NCI-H2171 treated with DMSO at 0.1 percent for 48 hours (cell line): ENCODE measurements around the gene C3orf20.

Experiments
- DNase-seq: peaks from one replicate; lab custom pipeline; 2025; lab: John Stamatoyannopoulos, UW

Gene C3orf20

DNA sequence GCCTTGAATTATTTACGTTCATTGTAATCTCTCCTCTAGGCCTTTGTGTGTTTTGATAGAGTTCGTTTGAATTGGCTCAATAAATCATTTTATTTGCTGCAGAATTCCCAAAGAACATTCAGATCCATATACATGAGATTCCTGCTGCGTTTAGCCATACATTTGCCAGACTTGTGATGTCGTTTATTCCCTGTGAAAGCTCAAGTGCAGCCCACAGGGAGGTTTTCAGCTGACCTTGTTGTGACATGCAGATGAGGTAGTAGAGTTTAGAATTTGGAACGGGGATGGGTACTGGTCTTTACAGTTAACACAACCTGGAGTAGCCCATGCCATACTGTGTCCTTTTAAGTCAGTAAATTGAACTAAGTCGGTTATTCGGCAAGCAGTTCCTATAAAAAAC is at the start of gene C3orf20:
TSS of gene C3orf20 (plus strand) at position 301 of the 400 bp plus-strand sequence. CDS start 7,573 bp downstream, outside the sequence.
- DNase-seq, result no peak

GRCh38 chr3:14625443-14625842 is 49.5 kb upstream of the C3orf20 start:
- no peak for DNase-seq

GRCh38 chr3:14627815-14628214 is 47.1 kb upstream of the C3orf20 start:
- DNase-seq, result no peak

- DNase-seq, result no peak
Observed at GRCh38 chr3:14628406-14628805, 46.5 kb upstream of the C3orf20 start.

GRCh38 chr3:14630404-14631100 is 44.4 kb upstream of the C3orf20 start:
- DNase-seq, result no peak

- DNase-seq, result no peak
Observed at GRCh38 chr3:14631101-14631497, 43.8 kb upstream of the C3orf20 start.

DNA sequence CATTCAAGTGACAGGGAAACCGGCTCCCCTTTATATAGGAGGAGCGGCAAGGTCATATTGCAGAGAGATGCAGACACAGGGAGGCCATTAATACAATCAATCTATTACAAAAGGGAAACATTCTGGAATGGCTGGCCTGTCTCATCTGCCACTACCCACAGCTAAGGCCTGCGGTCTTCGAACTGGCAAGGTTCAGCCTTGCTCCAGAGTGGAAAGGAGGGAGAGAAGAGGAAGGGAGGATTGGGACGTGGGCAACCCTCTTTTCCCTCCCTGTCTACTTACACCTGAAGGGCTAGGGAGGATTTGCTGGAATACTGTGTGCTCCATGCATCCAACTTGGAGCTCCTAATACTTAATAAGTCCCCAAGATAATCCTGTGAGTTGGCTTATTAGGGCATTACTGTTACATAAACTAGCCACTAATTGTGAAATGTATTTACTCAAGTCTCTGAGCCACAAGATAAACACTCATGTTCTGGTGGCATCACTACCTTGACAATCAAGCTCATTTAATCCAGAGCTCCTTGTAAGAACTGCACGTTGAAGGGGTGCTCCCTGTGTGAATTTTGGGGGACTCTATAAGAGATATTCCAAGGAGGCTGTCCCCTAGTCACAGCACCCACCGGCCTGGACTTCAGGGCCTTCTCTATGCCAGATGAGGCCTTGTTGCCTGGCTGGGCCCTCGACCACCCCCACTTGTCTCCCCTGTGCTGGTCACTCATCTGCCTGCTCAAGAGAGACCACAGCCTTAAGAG is 43.1 kb upstream of the C3orf20 start:
- no peak for DNase-seq

DNA sequence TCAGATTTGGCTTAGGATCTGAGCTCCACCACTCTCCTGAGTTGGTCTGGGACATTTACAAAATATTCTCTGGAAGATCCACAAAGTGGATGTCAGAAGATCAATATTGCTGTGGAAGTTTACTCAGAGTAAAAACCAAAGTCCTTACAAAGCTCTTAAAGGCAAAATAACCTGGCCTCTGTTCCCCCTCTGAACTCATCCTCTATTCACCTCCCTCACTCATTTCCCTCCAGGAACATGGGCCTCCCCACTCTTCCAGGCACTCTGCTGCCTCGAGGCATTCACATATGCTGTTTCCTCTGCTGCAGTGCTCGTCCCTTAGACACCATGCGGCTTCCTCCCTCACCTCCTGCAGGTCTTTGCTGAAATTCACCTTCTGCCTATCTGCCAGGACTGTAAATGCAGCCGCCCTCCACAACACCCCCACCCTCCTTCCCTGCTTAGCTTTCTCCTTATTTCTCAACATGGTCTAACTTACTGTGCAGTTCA is 42.5 kb upstream of the C3orf20 start:
- no peak for DNase-seq

- DNase-seq, result no peak
Observed at GRCh38 chr3:14633417-14633816, 41.5 kb upstream of the C3orf20 start.

DNA sequence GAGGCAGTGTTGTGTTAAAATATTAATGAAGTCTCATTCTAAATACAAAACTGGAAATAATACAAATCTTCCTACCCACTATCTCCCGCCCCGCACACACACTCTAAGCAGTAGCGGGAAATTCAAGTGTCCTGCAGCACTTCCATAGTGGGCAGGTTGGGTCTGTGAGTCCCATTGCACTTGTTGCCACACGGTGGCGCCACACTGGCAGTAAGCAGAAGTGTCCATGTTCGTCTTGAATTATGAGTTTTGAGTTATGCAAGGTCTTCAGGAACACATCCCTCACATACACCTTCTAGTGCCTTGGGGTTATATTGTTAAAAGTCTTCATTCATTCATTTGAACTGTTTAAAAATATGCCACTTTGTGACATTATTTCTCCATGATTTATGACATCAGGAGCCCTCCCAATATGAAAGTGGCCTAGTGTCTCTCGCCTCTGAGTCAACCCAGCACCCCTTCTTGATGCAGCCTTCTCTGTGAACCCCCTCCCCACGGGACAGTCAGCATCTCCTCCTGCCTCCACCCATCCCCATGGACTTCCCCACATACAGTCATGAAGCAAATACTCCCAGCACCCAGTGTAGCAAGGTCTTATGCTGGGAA is 41.0 kb upstream of the C3orf20 start:
- peak; percentile 6 for DNase-seq

DNA sequence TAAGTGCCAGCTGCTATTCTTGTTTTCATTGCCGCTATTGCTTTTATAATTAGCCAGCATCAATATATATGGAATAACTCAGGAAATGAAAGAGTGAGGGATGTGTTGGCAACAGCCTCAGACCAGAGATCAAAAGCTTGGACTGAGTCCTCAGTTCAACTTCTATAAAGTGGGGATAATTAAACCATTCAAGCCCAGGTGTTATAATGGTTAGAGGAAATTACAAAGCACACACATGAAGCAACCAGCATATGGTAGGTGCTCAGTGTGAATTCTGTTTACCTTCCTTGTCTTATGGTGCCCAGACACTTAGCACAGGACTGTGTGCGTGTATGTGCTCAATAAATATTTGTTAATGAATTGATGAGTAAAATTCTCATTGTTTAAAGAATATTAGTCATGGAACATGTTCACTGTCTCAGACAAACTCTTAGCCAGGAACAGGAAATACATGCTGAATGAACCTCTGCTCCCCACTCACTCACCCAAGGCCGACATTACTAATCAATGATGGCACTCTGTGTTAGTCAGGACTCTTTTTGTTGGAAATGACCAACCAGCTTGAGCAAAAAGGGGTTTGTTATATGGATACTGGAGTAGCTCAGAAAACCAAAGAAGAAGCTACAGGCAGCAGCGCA is 40.1 kb upstream of the C3orf20 start:
- DNase-seq, result no peak

DNA sequence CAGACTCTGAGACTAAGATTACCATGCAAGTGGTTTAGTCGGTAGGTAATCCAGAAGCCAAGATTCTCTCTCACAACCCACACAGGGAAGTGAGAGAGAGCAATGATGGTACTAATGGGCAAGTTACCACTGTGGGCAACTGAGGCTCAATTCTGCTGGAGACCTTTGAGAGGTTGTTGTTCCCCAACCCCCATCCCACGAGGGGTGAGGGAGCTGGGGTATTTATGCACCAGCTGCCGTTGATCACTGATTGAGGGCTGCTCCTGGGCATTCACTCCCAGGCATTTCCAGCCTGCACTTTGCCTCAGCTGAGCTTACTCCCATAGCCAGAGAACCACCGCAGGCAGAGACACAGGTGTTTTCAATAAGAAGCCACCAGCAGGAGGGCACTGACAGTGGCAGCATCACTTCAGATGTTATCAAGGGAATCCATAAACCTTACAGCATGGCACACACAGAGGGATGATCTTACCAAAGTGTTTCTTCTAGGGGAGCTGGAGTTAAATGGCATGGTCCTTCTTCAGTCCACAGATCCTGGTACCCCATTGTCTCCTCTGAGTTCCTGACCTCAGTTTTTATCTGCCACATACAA is 38.3 kb upstream of the C3orf20 start:
- no peak for DNase-seq

- DNase-seq, result no peak
Observed at GRCh38 chr3:14640157-14640562, 34.8 kb upstream of the C3orf20 start.

GRCh38 chr3:14640734-14641133 is 34.2 kb upstream of the C3orf20 start:
- DNase-seq, result no peak

DNA sequence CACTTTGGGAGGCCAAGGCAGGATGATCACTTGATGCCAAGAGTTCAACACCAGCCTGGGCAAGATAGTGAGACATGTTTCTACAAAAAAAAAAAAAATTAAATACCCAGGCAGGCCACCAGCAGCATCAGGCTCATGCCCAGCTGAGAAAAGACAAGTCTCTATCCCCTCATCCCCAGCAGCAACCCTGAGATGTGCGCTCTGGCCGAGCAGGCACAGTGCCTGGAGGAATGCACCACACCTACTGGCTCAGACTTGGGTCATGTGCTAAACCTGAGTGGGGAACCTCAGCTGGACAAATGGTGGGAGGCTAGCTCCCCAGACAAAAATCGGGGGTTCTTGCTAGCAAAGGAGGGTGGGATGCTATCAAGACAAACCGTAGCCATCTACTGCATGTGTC is 33.6 kb upstream of the C3orf20 start:
- no peak for DNase-seq

DNA sequence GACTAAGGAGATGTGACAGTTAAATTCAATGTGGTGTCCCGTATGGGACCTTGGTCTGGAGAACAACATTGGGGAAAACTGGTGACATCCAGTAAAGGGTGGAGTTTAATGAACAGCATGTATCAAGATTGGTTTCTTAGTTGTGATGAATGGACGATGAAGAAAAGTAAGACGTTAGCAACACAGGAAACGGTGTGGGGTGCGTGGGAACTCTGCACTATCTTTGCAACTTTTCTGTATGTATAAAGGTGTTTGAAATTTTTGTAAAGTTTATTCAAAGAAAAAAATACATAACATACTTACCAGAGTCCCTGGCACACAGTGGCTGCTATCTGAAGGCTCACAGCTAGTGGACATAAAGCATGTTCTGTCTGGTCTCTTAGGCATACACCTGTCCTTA is 29.5 kb upstream of the C3orf20 start:
- no peak for DNase-seq

GRCh38 chr3:14646131-14646573 is 28.8 kb upstream of the C3orf20 start:
- no peak for DNase-seq

- no peak for DNase-seq
Observed at GRCh38 chr3:14646589-14647413, 28.1 kb upstream of the C3orf20 start.

GRCh38 chr3:14647976-14648955 is 26.7 kb upstream of the C3orf20 start:
- DNase-seq, result no peak

GRCh38 chr3:14649466-14649865 is 25.5 kb upstream of the C3orf20 start:
- DNase-seq, result no peak
